Measurements from ENCODE around the gene ALB. TPM values are rescaled to one million over a fixed set of nuclear protein-coding genes. Genes with fewer than 3 reads are reported as not detected.
A peak's percentile ranks its signal among the peaks of the same experiment; 100 is the strongest.

Gene ALB
- total and polyA plus RNA-seq, 2 of the 8 experiments (the other 6 are each of a cell fraction or from before 2014, with no cell fraction given) = 0.12 TPM; not detected in 1

DNA sequence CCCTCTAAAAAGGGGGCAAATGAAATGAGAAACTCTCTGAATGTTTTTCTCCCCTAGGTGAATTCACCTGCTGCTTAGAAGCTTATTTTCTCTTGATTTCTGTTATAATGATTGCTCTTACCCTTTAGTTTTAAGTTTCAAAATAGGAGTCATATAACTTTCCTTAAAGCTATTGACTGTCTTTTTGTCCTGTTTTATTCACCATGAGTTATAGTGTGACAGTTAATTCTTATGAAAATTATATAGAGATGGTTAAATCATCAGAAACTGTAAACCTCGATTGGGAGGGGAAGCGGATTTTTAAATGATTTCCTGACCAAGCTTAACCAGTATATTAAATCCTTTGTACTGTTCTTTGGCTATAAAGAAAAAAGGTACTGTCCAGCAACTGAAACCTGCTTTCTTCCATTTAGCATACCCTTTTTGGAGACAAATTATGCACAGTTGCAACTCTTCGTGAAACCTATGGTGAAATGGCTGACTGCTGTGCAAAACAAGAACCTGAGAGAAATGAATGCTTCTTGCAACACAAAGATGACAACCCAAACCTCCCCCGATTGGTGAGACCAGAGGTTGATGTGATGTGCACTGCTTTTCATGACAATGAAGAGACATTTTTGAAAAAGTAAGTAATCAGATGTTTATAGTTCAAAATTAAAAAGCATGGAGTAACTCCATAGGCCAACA, 4.2 kb downstream of the ALB start:
- FAIRE-seq (peak; percentile 75), DNase-seq (ENCODE audit: low read depth in 1 of 2, low spot score in 2 of 2) (no peak)
- Histone ChIP-seq H3K56ac (replicated peaks; ENCODE audit: insufficient read length, low read depth, low read length) (no peak overlapping the region), H3K4me2 (ENCODE audit: insufficient read depth in 1 of 2, low read depth in 2 of 2, low read length in 2 of 2) (no peak overlapping the region), H3K27ac (ENCODE audit: low read depth, low read length) (no peak overlapping the region), H4K5ac (ENCODE audit: insufficient read length, low read depth, low read length) (no peak overlapping the region), H2AK5ac (ENCODE audit: low read depth, low read length) (no peak overlapping the region), H4K8ac (ENCODE audit: extremely low read depth, insufficient read depth, low read length) (no peak overlapping the region), H2BK20ac (ENCODE audit: low read length) (no peak overlapping the region), H3K4me1 (replicated peaks in 1 of 4; ENCODE audit: control insufficient read depth in 3 of 4, insufficient read depth in 4 of 4, low read length in 3 of 4) (peaks cover 0 to 4% (median 1%) of the 10 kb centered on the region in 4 experiments; a peak in 2 of 7 replicates), H3K14ac (ENCODE audit: insufficient read length) (no peak overlapping the region), H2BK120ac (replicated peaks; ENCODE audit: low read depth, low read length) (no peak overlapping the region), H3K23ac (ENCODE audit: insufficient read length) (no peak overlapping the region), H2BK15ac (ENCODE audit: low read length) (no peak overlapping the region), H3K9me3 (ENCODE audit: insufficient read depth in 2 of 2, low read depth in 1 of 2, low read length in 1 of 2) (no peaks in the 10 kb centered on the region), H2BK5ac (ENCODE audit: low read depth, low read length) (no peak overlapping the region), H3K4ac (replicated peaks; ENCODE audit: insufficient read length, low read depth, low read length) (no peak overlapping the region), H3K36me3 (ENCODE audit: control insufficient read depth in 2 of 4, insufficient read depth in 4 of 4, low read length in 3 of 4) (no peaks in the 10 kb centered on the region), H2AFZ (ENCODE audit: low read length) (no peak overlapping the region; the same call in 1 of the 2 replicates), H2BK12ac (ENCODE audit: low read depth, low read length) (no peak overlapping the region), H3K18ac (ENCODE audit: extremely low read depth, low read length) (no peak overlapping the region), H3K79me2 (ENCODE audit: control insufficient read depth in 1 of 2, insufficient read depth in 2 of 2, low read length in 2 of 2) (no peaks in the 10 kb centered on the region), H3K4me3 (ENCODE audit: extremely low read depth in 1 of 4, insufficient read depth in 2 of 4, low read depth in 3 of 4, low read length in 4 of 4) (no peak overlapping the region), H3K79me1 (ENCODE audit: low read depth, low read length) (no peaks in the 10 kb centered on the region), H4K20me1 (replicated peaks in 1 of 2; ENCODE audit: control insufficient read depth in 1 of 2, insufficient read depth in 2 of 2, low read length in 2 of 2) (no peaks in the 10 kb centered on the region), H3K23me2 (ENCODE audit: low read depth, low read length) (no peaks in the 10 kb centered on the region), H4K91ac (replicated peaks; ENCODE audit: insufficient read length, low read length) (no peak overlapping the region), H3K27me3 (replicated peaks in 1 of 4; ENCODE audit: control insufficient read depth in 3 of 4, extremely low read depth in 1 of 4, insufficient read depth in 3 of 4, low read length in 3 of 4) (no peaks in the 10 kb centered on the region), H3K9ac (replicated peaks in 1 of 4; ENCODE audit: extremely low read depth in 1 of 4, low read depth in 3 of 4, low read length in 3 of 4) (no peak overlapping the region)
- ChIA-PET POLR2A (ENCODE audit: partially characterized antibody) (interaction anchor here (1.0 kb wide), 1 partner anchor 42 kb away, joined by 3 read pairs; no protein-coding TSS in a partner anchor), CTCF (ENCODE audit: partially characterized antibody) (interaction anchor here (1.0 to 2.4 kb wide), 2 partner anchors 26 to 67 kb away, joined by 3 to 6 read pairs; no protein-coding TSS in a partner anchor)
- WGBS, 2 experiments (ENCODE audit: extremely low coverage in 1 of 2, insufficient coverage in 1 of 2, insufficient read length in 1 of 2, insufficient replicate concordance in 2 of 2, low coverage in 1 of 2, low lambda C conversion rate in 2 of 2, missing lambda C conversion rate in 1 of 2) = 76% methylated on average over 4 of the region's 4 CpGs; no CpG with 5 or more reads in 1 of the 2 experiments
- TF ChIP-seq ATF3 (IDR thresholded peaks at IDR 0.05; ENCODE audit: insufficient read depth, low read depth, low read length) (no peak), SP2 (IDR thresholded peaks at IDR 0.05; ENCODE audit: low read length) (no peak), CTBP2 (IDR thresholded peaks at IDR 0.05; ENCODE audit: borderline replicate concordance, insufficient read depth, insufficient read length, low read length) (no peak), GTF2F1 (IDR thresholded peaks at IDR 0.05; ENCODE audit: borderline replicate concordance, low read depth, low read length) (no peak), SIN3A (conservative IDR thresholded peaks at IDR 0.05 in 1 of 2, IDR thresholded peaks at IDR 0.05 in 1 of 2; ENCODE audit: low read depth in 1 of 2, low read length in 2 of 2) (no peak), RAD21 (IDR thresholded peaks at IDR 0.05 in 1 of 2, conservative IDR thresholded peaks at IDR 0.05 in 1 of 2; ENCODE audit: low read depth in 2 of 2, low read length in 2 of 2) (no peak), SIX5 (IDR thresholded peaks at IDR 0.05; ENCODE audit: low read depth, low read length) (no peak), ATF2 (IDR thresholded peaks at IDR 0.05; ENCODE audit: low read length) (no peak), TEAD4 (IDR thresholded peaks at IDR 0.05; ENCODE audit: low read depth, low read length) (no peak), TCF12 (IDR thresholded peaks at IDR 0.05; ENCODE audit: low read depth, low read length) (no peak)

All from H1 (cell line).